IMR-90 (cell line): Measurements from ENCODE around the gene TNIP1. TPM values are rescaled to one million over a fixed set of nuclear protein-coding genes. Genes with fewer than 3 reads are reported as not detected.

ENCODE experiments used
- ATAC-seq: fragments of 200-7000 bp; cut with Tn5 transposase; 2 replicates; pipeline ENCODE4 v1.9.1; 2020; ENCODE audit warnings: low read depth, mild to moderate bottlenecking, moderate library complexity
- BruUV-seq: library from RNA; stranded (reverse); fragments of 400-500 nt; replicated peaks from 2 replicates; lab custom pipeline; 2021; lab: Mats Ljungman, UMichigan
- CTCF ChIA-PET: fragments of 300-600 bp; formaldehyde crosslinking; extraction: SDS; loops from one replicate; lab custom pipeline; 2021; ENCODE audit warnings: antibody characterized with exemption; lab: Yijun Ruan, JAX
- POLR2A ChIA-PET: fragments of 300-600 bp; sonication (Branson Sonifier 250); formaldehyde crosslinking; loops from one replicate; lab custom pipeline; 2022; ENCODE audit warnings: antibody characterized with exemption; ENCODE audit not compliant: unreplicated experiment; lab: Charles Lee
- DNase-seq: peaks from one replicate; pipeline ENCODE4 v3.0.0; 2013
- H2AFZ ChIP-seq: replicated peaks from 2 replicates; pipeline ENCODE3; 2013; ENCODE audit warnings: low read length, mild to moderate bottlenecking; ENCODE audit not compliant: poor library complexity
- H2AK5ac ChIP-seq: 2 replicates; pipeline ENCODE4 v1.6.1; 2013; ENCODE audit warnings: low read depth, low read length, inconsistent platforms
- H2AK9ac ChIP-seq: replicated peaks from 2 replicates; pipeline ENCODE3; 2013; ENCODE audit warnings: mild to moderate bottlenecking, low read depth, low read length, moderate library complexity; ENCODE audit not compliant: poor library complexity
- H2BK120ac ChIP-seq: 2 replicates; pipeline ENCODE4 v1.6.1; 2013; ENCODE audit warnings: low read depth, low read length, inconsistent platforms
- H2BK15ac ChIP-seq: 3 replicates; pipeline ENCODE4 v1.6.1; 2013; ENCODE audit warnings: low read depth, low read length, inconsistent platforms
- H2BK20ac ChIP-seq: 2 replicates; pipeline ENCODE4 v1.6.1; 2013; ENCODE audit warnings: low read depth, mild to moderate bottlenecking, inconsistent platforms, low read length, moderate library complexity
- H2BK5ac ChIP-seq: 2 replicates; pipeline ENCODE4 v1.6.1; 2013; ENCODE audit warnings: mild to moderate bottlenecking, low read depth, low read length, inconsistent platforms; ENCODE audit not compliant: poor library complexity, severe bottlenecking
- H3K14ac ChIP-seq: replicated peaks from 2 replicates; pipeline ENCODE4 v1.6.1; 2013; ENCODE audit warnings: low read depth, low read length, inconsistent platforms
- H3K18ac ChIP-seq: 2 replicates; pipeline ENCODE4 v1.6.1; 2013; ENCODE audit warnings: low read depth, low read length, control low read depth
- H3K23ac ChIP-seq: 2 replicates; pipeline ENCODE4 v1.6.1; 2013; ENCODE audit warnings: low read depth, low read length, inconsistent platforms
- H3K27ac ChIP-seq: 2 replicates; pipeline ENCODE4 v1.5.1; 2013; ENCODE audit warnings: mild to moderate bottlenecking, control low read depth, low read length; ENCODE audit not compliant: insufficient read depth
- H3K27me3 ChIP-seq: 2 replicates; pipeline ENCODE4 v1.6.1; 2013; ENCODE audit warnings: low read length; ENCODE audit not compliant: control insufficient read depth, insufficient read depth
- H3K36me3 ChIP-seq: 2 replicates; pipeline ENCODE4 v1.6.1; 2013; ENCODE audit warnings: low read length, mixed read lengths; ENCODE audit not compliant: control insufficient read depth, insufficient read depth
- H3K4ac ChIP-seq: 2 replicates; pipeline ENCODE4 v1.6.1; 2013; ENCODE audit warnings: low read depth, low read length, inconsistent platforms
- H3K4me1 ChIP-seq: 2 replicates; pipeline ENCODE4 v1.6.1; 2013; ENCODE audit warnings: low read length, mixed read lengths; ENCODE audit not compliant: control insufficient read depth, insufficient read depth
- H3K4me2 ChIP-seq: 2 replicates; pipeline ENCODE4 v1.6.1; 2013; ENCODE audit warnings: low read depth, mild to moderate bottlenecking, control low read depth, low read length, moderate library complexity
- H3K4me3 ChIP-seq: 2 replicates; pipeline ENCODE4 v1.5.1; 2013; ENCODE audit warnings: low read depth, mild to moderate bottlenecking, control low read depth, low read length, moderate library complexity; ENCODE audit not compliant: insufficient read depth
- H3K56ac ChIP-seq: 2 replicates; pipeline ENCODE4 v1.6.1; 2013; ENCODE audit warnings: low read length, inconsistent platforms; ENCODE audit not compliant: insufficient read depth; ENCODE audit errors: extremely low read depth
- H3K79me1 ChIP-seq, 2 experiments: 2 replicates each; pipeline ENCODE4 v1.6.1; 2013; ENCODE audit warnings: low read length in 2 of 2, inconsistent platforms in 1 of 2, low read depth in 1 of 2
- H3K9ac ChIP-seq: 2 replicates; pipeline ENCODE4 v1.6.1; 2013; ENCODE audit warnings: low read depth, low read length, control low read depth
- H3K9me1 ChIP-seq: 2 replicates; pipeline ENCODE4 v1.6.1; 2013; ENCODE audit warnings: low read length, inconsistent platforms; ENCODE audit not compliant: insufficient read depth
- H3K9me3 ChIP-seq: 2 replicates; pipeline ENCODE4 v1.6.1; 2013; ENCODE audit warnings: low read length; ENCODE audit not compliant: control insufficient read depth, insufficient read depth
- H4K20me1 ChIP-seq: 2 replicates; pipeline ENCODE4 v1.6.1; 2013; ENCODE audit warnings: low read length, inconsistent platforms; ENCODE audit not compliant: insufficient read depth
- H4K5ac ChIP-seq: 2 replicates; pipeline ENCODE4 v1.6.1; 2013; ENCODE audit warnings: mild to moderate bottlenecking, low read depth, low read length, control low read depth
- H4K8ac ChIP-seq, 2 experiments: 2 replicates each; pipeline ENCODE4 v1.6.1; 2013; ENCODE audit warnings: low read depth in 2 of 2, low read length in 2 of 2, control low read depth in 1 of 2, inconsistent platforms in 1 of 2
- H4K91ac ChIP-seq: 2 replicates; pipeline ENCODE4 v1.6.1; 2013; ENCODE audit warnings: low read depth, low read length, inconsistent platforms; ENCODE audit not compliant: insufficient read depth
- CHD1 ChIP-seq: IDR thresholded peaks from 2 replicates; pipeline ENCODE4 v1.6.1; 2012; ENCODE audit warnings: low read depth, low read length, improper control_type of control experiment
- FOS ChIP-seq: fragments of 150-350 bp; IDR thresholded peaks from 2 replicates; pipeline ENCODE4 v1.6.1; 2016; ENCODE audit warnings: low read depth, low read length
- MAZ ChIP-seq: IDR thresholded peaks from 2 replicates; pipeline ENCODE4 v1.6.1; 2012; ENCODE audit warnings: low read depth, mild to moderate bottlenecking, low read length, improper control_type of control experiment, moderate library complexity, borderline replicate concordance
- MXI1 ChIP-seq: IDR thresholded peaks from 2 replicates; pipeline ENCODE4 v1.6.1; 2012; ENCODE audit warnings: low read depth, mild to moderate bottlenecking, low read length, moderate library complexity, borderline replicate concordance
- WGBS, 2 experiments: methylation state at CpG; one replicate each; pipeline versions ENCODE4 v1.1.5 to v1.1.7; 2013; ENCODE audit warnings: missing lambda C conversion rate in 2 of 2; ENCODE audit not compliant: insufficient read length in 1 of 2; ENCODE audit errors: extremely low coverage in 2 of 2; 5-methylcytosine and 5-hydroxymethylcytosine counted together
- dilution Hi-C: fragments of 300-500 bp; cut with HindIII; formaldehyde crosslinking; loops from one replicate; pipeline ENCODE4 v1.14.3; 2018; ENCODE audit warnings: low sequenced_read_pairs; ENCODE audit not compliant: unreplicated experiment
- in situ Hi-C: fragments of 300-500 bp; cut with MboI; formaldehyde crosslinking; loops from 3 replicates; pipeline ENCODE4 v1.14.3; 2019; ENCODE audit warnings: low sequenced_read_pairs, inconsistent platforms, mixed read lengths
- intact Hi-C: fragments of 100-400 bp; cut with micrococcal nuclease; formaldehyde crosslinking; loops from 2 replicates; pipeline ENCODE4 v1.10.0; 2022
- polyA plus RNA-seq, 3 experiments: library from polyadenylated mRNA; depleted of rRNA; stranded (reverse); fragments of >200 nt; gene quantifications; 2 replicates each; pipeline ENCODE4 v1.2.3, GENCODE V29; 2012; ENCODE audit warnings: low replicate concordance in 1 of 3
- total RNA-seq: library from RNA; depleted of rRNA; stranded (reverse); fragments of >200 nt; gene quantifications from 2 replicates; pipeline ENCODE4 v1.2.3, GENCODE V29; 2012

TNIP1 gene
- total and polyA plus RNA-seq, 2 of the 4 experiments (the other 2 are of a cell fraction), result 63.8 to 92.8 TPM

DNA sequence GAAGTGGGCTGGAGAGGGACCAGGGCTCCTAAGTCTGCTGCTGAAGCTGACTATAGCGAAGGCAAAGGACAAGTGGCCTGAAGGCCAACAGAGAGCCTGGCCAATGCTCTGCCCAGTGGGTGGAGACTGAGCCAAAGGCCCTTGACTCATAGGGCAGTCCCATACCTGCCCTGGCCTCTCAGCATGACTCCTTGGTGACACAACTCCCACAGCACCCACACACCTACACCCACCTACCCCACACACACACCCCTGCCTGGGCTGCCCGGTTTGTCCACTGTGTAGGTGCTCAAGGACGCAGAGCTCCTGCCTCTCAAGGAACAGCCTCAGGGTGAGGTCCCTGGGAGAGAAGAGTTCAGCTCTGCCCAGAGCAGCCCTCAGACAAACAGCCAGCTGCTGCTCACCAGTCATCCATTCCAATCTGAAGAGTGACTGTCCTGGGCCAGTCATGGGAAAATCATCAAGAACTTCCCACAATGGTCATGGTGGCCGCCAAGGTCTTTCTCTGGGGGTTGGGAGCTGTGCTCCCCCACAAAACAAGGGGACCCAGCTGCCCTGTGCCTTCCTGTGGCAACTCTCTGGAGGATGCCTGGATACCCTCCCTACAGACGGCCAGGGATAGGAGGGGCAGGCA, 5.0 kb downstream of the TNIP1 start:
- no peak overlapping the region for H3K9ac ChIP-seq
- no peak overlapping the region for H3K18ac ChIP-seq
- peak overlapping the region; percentile 40 for H2AFZ ChIP-seq
- TF ChIP-seq MAZ (no peak), CHD1 (no peak), FOS (0 out of 2 replicates have a peak, but pooled peaks have one; percentile 3), MXI1 (no peak)
- dilution Hi-C loops (no loop called here), intact Hi-C loops (no loop called here), in situ Hi-C loops (no loop called here)
- no peaks in the 10 kb centered on the region for H3K27me3 ChIP-seq
- peaks cover 8% of the 10 kb centered on the region for H3K36me3 ChIP-seq
- no peak overlapping the region for H4K5ac ChIP-seq
- peak overlapping the region; percentile 72; the same call in 1 of the 3 replicates for H2BK15ac ChIP-seq
- peak overlapping the region; percentile 23; the same call in 1 of the 2 replicates for H3K4me2 ChIP-seq
- peaks cover 64% of the 10 kb centered on the region for H4K20me1 ChIP-seq
- no peak overlapping the region for H3K4me3 ChIP-seq
- BruUV-seq, result no TSS peak
- peak overlapping the region; percentile 68 for H3K4ac ChIP-seq
- peaks cover 51% of the 10 kb centered on the region for H3K9me1 ChIP-seq
- 88% methylated on average over 1 of the region's 5 CpGs; no CpG with 5 or more reads in 1 of the 2 experiments for WGBS, 2 experiments
- peak overlapping the region; percentile 62 for H2AK9ac ChIP-seq
- H3K23ac ChIP-seq, result 0 out of 2 replicates have a peak overlapping the region, but pooled peaks have one; percentile 73
- ChIA-PET CTCF (interaction anchor here (2.0 kb wide), 1 partner anchor 25 kb away, joined by 9 read pairs; no protein-coding TSS in a partner anchor), POLR2A (no interaction called here)
- H4K91ac ChIP-seq, result peak overlapping the region; percentile 43
- peak overlapping the region; percentile 82 for H2BK5ac ChIP-seq
- peaks cover 34 to 88% of the 10 kb centered on the region in 2 experiments for H3K79me1 ChIP-seq
- DNase-seq, result peak; percentile 61
- ATAC-seq, result no peak
- no peak overlapping the region for H3K56ac ChIP-seq
- H4K8ac ChIP-seq, result peak overlapping the region in 1 of 2 experiments; percentile 50; a peak in 1 of 4 replicates
- H3K9me3 ChIP-seq, result no peaks in the 10 kb centered on the region
- peaks cover 36% of the 10 kb centered on the region for H3K4me1 ChIP-seq
- H3K27ac ChIP-seq, result peak overlapping the region; percentile 46; the same call in 1 of the 2 replicates
- H2AK5ac ChIP-seq, result peak overlapping the region; percentile 97
- peak overlapping the region; percentile 77 for H2BK120ac ChIP-seq
- H2BK20ac ChIP-seq, result peak overlapping the region; percentile 47; the same call in 1 of the 2 replicates
- H3K14ac ChIP-seq, result no peak overlapping the region; the same call in none of the 2 replicates
